Cerebellar nuclear complex (tissue), 1 donor: Measurements from ENCODE around the gene CRADD.
A peak's percentile ranks its signal among the peaks of the same experiment; 100 is the strongest.
"Not testable (repeated sequence)": the region's sequence is repeated elsewhere in the genome, so short reads cannot be mapped to it uniquely, and the experiment has no call there.

Experiments used
- DNase-seq, 2 experiments: peaks; one replicate each; lab custom pipeline; 2025; lab: John Stamatoyannopoulos, UW

CRADD gene

DNA sequence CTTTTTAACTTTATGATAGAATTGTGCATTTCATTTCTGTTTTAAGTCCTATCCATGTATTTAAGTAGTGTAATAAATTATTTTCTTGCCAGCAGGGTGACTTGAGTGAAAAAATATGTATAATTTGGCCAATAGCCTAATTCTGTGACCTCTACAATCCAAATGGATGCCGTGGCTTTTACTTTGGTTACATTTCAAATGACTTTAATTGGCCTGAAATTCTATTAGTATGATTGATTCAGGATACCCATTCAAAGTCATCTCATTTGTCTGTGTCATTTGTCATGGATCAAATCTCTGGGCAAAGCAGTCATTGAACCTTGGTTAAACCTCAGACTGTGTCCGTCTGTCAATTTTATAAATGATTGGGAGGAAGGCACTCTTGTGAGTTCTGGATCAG is 29.6 kb downstream of the CRADD start:
- DNase-seq: no peak

DNA sequence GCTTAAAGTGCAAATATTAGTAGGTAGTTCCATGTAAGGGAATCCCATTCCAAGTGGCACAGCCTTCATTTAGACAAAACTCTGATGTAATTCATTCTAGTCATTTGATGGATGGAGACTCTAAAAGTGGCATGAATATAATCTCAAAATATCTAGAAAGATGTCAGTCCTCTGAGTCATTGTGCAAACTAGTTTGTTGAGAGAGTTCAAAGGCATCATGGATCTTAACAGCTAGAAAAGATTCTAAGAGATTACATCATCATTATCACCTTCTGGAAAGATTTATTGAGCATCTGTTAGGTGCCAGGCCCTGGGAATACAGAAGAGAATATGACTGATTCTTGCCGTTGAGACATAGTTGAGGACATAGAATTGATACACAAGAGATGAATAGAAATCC is 30.7 kb downstream of the CRADD start:
- DNase-seq: no peak

DNA sequence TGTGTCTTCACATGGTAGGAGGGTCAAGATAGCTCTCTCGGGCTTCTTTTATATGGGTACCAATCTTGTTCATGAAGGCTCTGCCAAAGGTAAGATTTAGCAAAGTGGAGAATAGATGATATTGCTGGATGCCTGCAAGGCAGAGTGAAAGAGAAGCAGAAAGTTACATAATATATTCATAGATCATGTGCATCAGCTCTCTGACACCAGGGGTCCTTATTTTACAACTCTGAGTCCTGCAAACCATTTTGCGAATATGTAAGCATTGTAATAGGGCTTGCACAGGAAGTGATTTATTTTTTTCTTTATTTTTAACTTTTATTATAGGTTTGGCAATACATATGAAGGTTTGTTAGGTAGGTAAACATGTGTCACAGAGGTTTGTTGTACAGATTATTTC is 31.8 kb downstream of the CRADD start:
- no peak for DNase-seq

DNA sequence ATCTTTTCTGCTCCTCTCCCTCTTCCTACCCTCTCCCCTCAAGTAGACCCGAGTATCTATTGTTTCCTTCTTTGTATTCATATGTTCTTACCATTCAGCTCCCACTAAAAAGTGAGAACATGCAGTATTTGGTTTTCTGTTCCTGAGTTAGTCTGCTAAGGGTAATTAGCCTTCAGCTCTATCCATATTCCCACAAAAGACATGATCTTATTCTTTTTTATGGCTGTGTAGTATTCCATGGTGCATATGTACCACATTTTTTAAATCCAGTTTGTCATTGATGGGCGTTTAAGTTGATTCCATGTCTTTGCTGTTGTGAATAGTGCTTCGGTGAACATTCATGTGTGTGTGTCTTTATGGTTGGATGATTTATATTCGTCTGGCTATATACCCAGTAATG is 32.2 kb downstream of the CRADD start:
- DNase-seq: no peak

DNA sequence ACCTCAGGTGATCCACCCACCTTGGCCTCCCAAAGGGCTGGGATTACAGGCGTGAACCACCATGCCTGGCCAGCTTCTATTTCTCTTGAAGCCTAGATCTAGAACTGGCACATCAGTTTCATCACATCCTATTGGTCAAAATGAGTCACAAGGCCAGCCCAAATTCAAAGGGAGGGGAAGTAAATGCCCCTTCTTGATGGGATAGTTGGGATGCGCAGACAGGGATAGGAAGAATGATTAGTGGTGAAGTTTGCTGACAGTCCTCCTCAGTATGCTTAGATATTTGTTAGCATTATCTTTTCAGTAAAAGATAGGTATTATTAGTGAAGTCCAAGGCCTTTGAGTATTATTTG is 33.4 kb downstream of the CRADD start:
- DNase-seq: no peak

DNA sequence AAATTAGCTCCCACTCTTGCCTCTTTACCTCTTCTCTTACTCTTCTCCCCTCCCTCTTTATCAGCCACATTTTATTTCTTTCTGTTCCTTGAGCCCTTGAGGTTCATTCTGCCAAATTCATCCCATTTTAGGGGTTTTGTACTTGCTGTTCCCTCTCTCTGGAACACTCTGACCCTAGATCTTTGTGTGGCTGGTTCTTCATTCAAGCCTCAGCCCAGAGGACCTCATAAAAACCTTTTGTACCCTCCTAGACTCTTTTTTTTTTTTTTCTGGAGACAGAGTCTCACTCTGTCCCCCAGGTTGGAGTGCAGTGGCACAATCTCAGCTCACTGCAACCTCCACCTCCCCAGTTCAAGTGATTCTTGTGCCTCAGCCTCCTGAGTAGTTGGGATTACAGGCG is 34.3 kb downstream of the CRADD start:
- not testable (repeated sequence) for DNase-seq

DNA sequence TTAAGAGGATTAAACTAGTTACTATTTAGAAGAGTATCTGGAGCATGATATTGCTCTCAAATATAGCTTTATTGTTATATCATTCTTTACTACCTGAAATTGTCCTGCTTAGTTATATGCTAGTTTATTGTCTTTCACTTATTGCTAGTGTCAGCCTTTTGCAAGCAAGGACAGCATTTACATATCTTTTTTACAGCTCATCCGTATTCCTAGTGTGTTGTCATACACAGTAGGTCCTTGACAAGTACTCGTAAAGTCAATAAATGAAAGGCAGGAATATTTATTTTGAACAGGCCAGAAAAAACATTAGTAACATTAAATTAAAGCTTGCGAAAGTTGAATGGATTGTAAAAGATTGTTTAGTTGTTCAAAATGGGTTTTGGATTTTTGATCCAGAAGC is 35.0 kb downstream of the CRADD start:
- DNase-seq: no peak

DNA sequence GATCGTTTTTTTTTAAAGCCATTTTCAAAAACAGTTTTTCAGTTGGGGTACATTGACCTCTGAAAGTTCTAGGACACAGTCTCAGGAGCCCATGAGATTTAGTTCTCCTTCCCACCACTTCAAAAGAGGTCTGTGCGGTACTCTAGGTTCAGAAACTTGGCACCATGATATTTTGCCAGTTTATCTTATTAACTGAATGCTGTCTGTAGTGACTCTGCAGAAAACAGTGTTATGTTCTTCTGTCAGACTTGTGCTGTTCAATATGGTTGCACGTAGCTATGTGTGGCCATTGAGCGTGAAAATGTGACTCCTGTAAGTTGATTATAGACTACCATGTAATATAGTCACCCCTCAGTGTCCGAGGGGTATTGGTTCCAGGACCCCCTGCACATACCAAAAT is 35.9 kb downstream of the CRADD start:
- DNase-seq: no peak

DNA sequence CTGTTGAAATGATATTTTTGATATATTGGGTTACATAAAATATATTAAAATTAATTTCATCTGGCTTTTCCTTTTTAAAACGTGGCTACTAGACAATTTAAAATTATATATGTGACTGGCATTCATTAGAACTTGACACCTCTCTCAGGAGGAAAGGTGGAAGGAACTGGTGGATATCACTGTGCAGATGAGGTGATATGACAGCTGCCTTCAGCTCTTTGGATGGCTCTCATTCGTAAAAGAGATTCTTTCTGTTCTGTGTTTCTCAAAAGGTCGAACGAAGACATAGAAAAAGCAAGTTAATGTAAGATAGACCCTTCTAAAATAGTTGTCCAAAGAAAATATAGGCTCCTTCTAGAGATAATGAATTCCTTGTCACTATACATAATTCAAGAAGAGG is 36.6 kb downstream of the CRADD start:
- DNase-seq: no peak

DNA sequence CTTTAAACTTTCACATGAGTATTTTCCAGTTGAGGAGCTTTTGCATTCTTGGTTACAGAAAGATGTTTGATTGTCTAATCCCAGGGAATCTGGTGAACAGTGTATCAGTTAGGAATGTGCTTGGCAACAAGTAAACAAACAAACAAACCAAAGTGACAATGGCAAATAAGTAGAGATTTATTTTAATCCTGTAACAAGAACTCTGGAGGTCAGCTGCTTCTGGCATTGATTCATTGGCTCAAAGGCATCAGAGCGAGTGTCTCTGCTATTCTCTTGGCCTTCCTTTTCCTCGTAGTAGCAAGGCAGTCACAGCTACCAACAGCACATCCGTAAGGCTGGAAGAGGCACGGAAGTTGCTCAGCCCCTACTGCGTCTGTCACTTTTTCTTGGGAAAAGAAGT is 37.2 kb downstream of the CRADD start:
- DNase-seq: no peak

DNA sequence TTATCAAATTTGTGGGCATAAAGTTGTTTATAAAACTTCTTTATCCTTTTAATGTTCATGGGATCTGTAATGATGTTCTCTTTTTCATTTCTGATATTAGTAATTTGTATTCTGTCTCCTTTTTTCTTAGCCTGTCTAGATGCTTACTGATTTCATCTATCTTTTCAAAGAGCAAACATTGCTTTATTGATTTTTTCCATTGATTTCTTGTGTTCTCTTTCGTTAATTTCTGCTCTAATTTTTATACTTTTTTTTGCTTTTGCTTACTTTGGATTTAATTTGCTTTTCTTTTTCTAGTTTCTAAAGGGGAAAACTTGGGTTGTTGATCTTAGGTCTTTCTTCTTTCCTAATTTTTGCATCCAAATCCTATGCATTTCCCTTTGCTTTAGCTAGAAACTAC is 42.5 kb downstream of the CRADD start:
- no peak for DNase-seq

DNA sequence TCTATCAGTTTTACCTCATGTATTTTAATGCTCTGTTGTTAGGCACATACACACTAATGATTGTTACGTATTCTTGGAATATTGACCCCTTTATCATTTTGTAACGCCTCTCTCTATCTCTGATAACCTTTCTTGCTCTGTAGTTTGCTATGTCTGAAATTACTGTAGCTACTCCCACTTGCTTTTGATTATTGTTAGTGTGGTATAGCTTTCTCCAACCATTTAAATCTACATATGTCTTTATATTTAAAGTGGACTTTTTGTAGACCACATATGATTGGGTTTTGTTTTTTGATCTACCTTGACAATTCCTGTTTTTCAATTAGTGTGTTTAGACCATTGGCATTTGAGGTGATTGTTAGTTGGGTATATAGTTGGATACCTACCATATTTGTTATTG is 43.4 kb downstream of the CRADD start:
- DNase-seq: no peak

DNA sequence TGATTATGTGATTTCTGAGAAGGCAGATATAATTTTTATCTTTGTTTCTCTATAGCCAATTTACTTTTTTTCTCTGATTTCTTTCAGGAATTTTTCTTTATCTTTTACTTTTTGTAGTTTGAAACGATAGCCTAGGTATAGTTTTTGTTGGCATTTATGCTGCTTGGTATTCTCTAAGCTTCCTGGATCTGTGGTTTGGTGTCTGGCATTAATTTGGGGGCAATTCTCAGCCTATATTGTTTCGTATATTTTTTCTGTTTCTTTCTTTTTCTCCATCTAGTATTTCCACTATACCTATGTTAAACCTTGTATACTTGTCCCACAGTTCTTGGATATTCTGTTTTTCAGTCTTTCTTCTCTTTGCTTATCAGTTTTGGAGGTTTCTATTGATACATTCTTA is 45.0 kb downstream of the CRADD start:
- DNase-seq: no peak

DNA sequence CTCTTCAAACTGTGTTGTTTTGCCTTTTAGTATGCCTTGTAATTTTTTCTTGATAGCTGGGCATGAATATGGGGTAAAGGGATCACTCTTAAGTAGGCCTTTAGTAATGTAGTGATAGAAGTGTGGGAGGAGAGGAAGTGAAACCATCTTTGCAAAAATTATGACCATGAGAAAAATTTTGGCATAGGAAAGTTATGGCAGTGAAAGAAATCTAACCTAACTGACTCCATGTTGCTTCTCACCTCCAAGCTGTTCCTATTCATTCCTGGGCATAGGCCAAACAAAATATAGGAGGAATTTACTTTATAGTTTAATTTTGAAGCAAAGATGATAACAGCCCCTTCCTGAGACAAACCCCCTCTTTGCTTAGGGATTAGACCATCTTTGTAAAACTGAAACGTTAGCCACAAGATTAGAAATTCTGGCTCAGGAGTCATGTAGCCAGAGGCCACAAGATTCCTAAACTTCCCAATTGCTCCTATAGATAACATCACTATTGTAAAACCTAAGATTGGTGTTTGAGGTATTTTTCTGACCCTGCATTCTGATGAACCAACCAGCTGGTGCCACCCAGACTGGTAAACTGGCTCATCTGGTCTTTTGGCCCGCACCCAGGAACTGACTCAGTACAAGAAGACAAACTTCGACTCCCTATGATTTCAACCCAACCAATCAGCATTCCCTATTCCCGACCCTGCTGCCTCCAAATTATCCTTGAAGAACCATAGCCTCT is 45.8 kb downstream of the CRADD start:
- no peak for DNase-seq

DNA sequence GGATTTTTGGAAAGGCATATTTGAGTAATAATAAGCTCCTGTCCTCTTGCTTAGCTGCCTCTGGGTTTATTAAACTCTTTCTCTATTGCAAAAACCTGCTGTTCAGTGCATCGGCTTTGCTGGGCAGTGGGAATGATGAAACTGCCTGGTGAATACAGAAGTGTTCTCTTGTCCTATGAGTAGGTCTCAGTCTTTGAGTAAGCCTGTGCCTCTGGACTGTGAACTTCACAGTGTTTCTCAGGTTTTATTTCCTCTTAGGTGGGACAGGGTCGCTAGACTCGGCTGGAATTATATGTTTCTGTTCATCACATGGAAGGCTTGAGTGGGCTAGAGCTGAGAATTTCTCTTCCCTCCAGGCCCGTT is 46.4 kb downstream of the CRADD start:
- DNase-seq: no peak

DNA sequence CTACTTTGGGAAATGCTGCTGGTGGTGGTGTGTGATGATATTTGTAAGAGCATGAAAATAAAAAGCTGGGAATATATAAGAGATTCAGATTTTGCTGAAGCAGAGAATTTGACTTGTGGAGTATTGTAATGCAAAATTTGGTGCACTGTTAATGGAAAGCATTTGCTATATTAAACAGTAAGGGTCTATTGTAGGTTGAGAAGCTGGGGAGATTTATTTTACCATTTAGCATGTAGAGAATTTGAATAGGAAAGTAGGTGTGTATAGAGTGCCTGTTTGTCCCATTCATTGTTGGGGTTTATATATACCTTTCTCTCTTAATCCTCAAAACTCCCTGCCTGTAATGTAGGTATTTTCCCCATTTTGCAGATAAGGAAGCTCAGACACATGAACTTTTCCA is 48.4 kb downstream of the CRADD start:
- DNase-seq: no peak

DNA sequence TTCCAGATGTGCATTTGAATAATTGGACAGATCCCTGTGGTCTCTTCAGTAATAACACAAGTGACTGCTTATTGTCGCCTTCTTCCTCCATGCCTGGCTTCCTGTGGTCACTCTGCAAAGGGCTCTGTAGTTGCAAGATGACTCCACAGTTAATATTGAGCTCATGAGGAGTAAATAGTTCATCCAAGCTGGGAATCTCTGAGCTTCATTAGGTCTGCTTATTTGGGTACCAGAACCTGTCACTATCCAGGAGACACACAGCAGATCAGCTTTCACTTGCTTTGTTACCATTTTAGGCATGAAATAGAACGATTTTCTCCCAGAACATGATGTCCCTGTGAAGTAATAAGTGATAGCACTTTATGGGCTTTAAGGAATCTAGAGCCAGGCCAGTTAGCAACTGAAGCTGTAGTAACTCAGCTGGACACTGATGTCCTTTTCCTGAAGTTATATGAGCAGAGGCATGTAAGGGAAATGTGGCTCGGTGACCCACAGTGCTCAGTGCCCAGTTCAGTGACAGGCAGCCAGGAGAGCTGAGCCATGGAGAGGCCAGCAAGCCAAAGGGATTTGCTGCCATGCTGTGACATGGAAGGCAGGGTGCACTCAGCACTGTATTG is 50.1 kb downstream of the CRADD start:
- DNase-seq: no peak

DNA sequence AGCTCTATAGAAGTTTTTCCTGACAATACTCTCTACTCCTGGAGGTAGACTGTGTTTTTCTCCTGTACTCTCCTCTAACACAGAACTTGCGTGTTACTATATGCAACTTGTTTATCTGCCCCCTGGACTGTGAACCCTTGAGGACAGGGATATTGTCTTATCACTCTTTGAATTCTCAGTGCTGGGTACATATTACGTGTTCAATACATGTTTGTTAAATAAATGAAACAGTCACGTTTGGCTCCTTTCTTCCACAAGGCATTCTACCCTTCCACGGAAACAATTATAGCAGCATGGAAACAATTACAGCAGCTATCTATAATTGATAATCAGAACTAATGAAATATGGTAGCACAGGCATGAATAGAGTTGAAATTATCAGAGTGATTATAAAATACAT is 50.7 kb downstream of the CRADD start:
- no peak for DNase-seq

DNA sequence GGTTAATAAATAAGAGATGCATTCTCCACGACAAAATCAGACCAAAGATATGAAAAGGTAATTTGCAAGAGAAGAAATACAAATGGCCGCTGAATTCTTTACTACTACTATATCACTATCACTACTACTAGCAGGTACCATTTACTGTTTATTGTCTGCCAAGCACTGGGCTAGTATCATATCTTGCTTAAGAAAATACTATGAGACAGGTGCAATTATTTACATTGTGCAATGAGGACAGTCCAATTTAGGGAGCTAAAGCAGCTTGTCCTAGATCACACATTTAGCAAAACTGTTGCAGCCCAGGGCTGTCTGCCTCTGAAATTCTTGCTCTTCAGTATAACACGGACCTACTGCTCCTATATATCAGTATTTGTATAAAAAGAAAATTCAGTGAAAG is 52.8 kb downstream of the CRADD start:
- no peak for DNase-seq

DNA sequence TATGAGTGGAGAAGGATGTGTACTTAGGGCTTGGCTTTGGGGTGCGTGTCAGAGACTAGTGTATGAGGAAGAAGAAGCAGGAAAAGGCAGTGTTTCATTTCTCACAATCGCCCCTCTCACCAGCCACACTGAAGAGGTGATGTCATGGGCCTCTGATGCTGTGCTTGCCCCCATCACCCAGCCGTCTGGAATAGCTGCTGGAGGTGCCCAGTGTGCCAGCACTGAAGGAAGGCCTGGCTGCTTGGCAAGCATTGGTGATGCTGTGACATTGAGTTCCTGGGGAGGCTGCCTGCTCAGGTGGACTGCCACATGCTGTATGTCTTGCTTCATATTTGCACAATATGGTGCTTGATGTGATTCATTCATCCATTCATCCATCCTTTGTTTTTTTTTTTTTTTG is 56.2 kb downstream of the CRADD start:
- peak; percentile 48 to 63 for DNase-seq

DNA sequence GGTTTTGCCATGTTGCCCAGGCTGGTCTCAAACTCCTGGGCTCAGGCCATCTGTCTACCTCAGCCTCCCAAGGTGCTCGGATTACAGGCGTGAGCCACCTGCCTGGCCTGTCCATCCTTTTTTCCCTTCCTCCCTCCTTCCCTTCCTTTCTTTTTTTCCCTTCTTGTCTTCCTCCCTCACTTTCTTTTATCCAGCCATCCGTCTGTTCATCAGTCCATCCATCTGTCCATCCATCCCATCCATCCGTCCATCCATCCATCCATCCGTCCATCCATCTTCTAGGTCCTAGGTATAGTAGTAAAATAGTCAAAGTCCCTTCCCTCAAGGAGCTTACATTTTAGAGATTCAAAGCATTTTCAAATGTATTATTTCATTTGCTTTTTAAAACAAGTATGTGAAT is 56.8 kb downstream of the CRADD start:
- no peak for DNase-seq

DNA sequence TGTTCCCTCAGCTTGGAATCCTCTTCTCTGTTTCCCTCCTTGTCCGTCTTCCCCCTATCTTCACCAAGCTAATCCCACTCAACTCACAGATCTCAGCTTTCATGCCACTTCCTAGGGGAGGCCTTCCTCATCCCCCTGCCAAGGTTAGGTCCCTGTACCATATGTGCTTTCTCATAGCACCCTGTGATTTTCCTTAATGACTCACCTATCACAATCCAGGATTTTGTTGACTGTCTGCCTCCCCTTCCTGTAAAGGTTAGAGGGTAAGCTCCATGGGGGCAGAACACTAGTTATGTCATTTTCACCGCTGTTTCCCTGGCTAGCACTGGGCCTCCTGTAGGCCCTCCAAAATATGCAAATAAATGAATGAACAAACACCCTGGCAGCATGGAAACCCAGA is 57.6 kb downstream of the CRADD start:
- no peak for DNase-seq

DNA sequence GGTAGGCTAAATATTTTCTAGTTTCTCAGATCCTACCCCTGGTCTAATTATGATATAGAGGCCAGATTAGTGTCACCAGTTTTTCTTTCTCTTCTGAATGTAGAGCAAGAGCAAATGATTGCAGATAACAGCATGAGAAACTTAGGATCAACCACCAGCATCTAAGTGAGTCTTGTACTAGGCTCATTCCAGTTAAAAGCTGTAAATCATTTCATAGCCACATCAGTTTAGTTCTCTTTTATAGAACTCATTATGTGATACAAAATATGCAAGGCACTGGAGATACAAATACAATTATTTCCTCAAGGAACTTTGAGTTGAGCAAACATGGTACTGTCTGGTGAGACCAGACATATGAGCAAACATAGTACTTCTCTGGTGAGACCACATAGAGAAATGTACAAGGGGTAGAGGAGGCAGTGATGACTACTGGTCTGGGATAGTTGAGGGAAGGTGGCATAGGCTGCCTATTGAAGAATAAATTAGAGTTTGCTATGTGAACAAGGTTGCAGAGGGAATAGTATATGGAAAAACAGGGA is 59.5 kb downstream of the CRADD start:
- DNase-seq: no peak
